DND-41 (cell line): Measurements from ENCODE around the gene GPC6.

Source experiments
- ATAC-seq: fragments of 200-7000 bp; cut with Tn5 transposase; 3 replicates; pipeline ENCODE4 v1.9.1; 2021; ENCODE audit warnings: low read depth; ENCODE audit not compliant: insufficient read depth
- DNase-seq: peaks from one replicate; pipeline ENCODE4 v3.0.0-alpha.2; 2020
- H2AFZ ChIP-seq: 2 replicates; pipeline ENCODE4 v1.6.0; 2012; ENCODE audit warnings: low read depth, low read length
- H3K27ac ChIP-seq: 2 replicates; pipeline ENCODE4 v1.5.1; 2012; ENCODE audit warnings: low read length, inconsistent platforms
- H3K27me3 ChIP-seq: fragments of 200-600 bp; sonication (generic); 2 replicates; pipeline ENCODE4 v1.6.0; 2012; ENCODE audit warnings: low read length, mild to moderate bottlenecking, inconsistent platforms; ENCODE audit not compliant: insufficient read depth, poor library complexity
- H3K36me3 ChIP-seq: 2 replicates; pipeline ENCODE4 v1.5.1; 2012; ENCODE audit warnings: low read length, inconsistent platforms; ENCODE audit not compliant: insufficient read depth
- H3K4me1 ChIP-seq: 2 replicates; pipeline ENCODE4 v1.5.1; 2012; ENCODE audit warnings: mild to moderate bottlenecking, low read length; ENCODE audit not compliant: insufficient read depth
- H3K4me2 ChIP-seq: 2 replicates; pipeline ENCODE4 v1.6.0; 2012; ENCODE audit warnings: mild to moderate bottlenecking, moderate library complexity, low read length, inconsistent platforms; ENCODE audit not compliant: insufficient read depth
- H3K4me3 ChIP-seq, 2 experiments: fragments of 200-600 bp in 1 of 2; shearing (Covaris generic) in 1 of 2; 2 replicates each; pipeline ENCODE4 v1.5.1; 2012 to 2016; ENCODE audit warnings: inconsistent platforms in 2 of 2, low read length in 2 of 2, mild to moderate bottlenecking in 2 of 2, low read depth in 1 of 2, moderate library complexity in 1 of 2
- H3K79me2 ChIP-seq: 2 replicates; pipeline ENCODE4 v1.6.0; 2012; ENCODE audit warnings: low read length, inconsistent platforms; ENCODE audit not compliant: insufficient read depth
- H3K9ac ChIP-seq: 2 replicates; pipeline ENCODE4 v1.6.0; 2012; ENCODE audit warnings: low read depth, mild to moderate bottlenecking, inconsistent platforms, low read length, moderate library complexity
- H3K9me3 ChIP-seq: 2 replicates; pipeline ENCODE4 v1.5.1; 2012; ENCODE audit warnings: low read length, moderate library complexity, mild to moderate bottlenecking, inconsistent platforms; ENCODE audit not compliant: insufficient read depth, severe bottlenecking
- H4K20me1 ChIP-seq: 2 replicates; pipeline ENCODE4 v1.6.0; 2012; ENCODE audit warnings: low read length; ENCODE audit not compliant: insufficient read depth
- EZH2 ChIP-seq: IDR thresholded peaks from 3 replicates; pipeline ENCODE4 v1.6.1; 2012; ENCODE audit warnings: borderline replicate concordance, low read depth, mild to moderate bottlenecking, moderate library complexity, low read length, inconsistent platforms; ENCODE audit not compliant: severe bottlenecking
- TF ChIP-seq, protein P1 (sequence below): IDR thresholded peaks from 2 replicates; pipeline ENCODE4 v1.5.1; 2012; ENCODE audit warnings: borderline replicate concordance, low read length, moderate library complexity, mild to moderate bottlenecking; ENCODE audit not compliant: poor library complexity, severe bottlenecking; ENCODE audit errors: extremely low read depth

The GPC6 gene

DNA sequence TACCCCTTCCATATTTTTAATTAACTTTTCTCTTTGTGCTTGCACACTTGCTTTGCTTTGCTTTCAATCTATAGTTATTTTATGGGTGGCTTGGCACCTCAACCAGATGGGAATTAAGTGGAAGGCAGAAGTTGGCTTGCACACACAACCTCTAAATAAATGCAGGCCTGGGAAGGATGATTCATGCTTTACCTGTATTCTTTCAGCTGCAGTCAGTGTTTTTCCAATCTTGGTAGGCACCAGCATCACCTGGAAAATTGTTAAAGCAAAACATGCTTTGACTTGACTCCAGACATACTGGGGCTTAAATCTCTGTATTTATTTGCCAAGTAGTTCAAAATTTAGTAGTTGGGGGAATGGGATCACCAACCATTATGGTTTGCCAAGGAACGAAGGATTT, 543.0 kb downstream of the GPC6 start:
- H2AFZ ChIP-seq = no peak overlapping the region
- H3K9me3 ChIP-seq = no peaks in the 10 kb centered on the region
- no peak overlapping the region for H3K4me3 ChIP-seq
- H3K36me3 ChIP-seq = no peaks in the 10 kb centered on the region
- H3K9ac ChIP-seq = no peak overlapping the region
- no peaks in the 10 kb centered on the region for H3K4me1 ChIP-seq
- ATAC-seq = no peak
- H3K27ac ChIP-seq = no peak overlapping the region
- H4K20me1 ChIP-seq = no peaks in the 10 kb centered on the region
- H3K27me3 ChIP-seq = no peaks in the 10 kb centered on the region
- H3K79me2 ChIP-seq = no peaks in the 10 kb centered on the region
- H3K4me2 ChIP-seq = no peak overlapping the region
- no peak for TF ChIP-seq EZH2
- TF ChIP-seq, protein P1, sequence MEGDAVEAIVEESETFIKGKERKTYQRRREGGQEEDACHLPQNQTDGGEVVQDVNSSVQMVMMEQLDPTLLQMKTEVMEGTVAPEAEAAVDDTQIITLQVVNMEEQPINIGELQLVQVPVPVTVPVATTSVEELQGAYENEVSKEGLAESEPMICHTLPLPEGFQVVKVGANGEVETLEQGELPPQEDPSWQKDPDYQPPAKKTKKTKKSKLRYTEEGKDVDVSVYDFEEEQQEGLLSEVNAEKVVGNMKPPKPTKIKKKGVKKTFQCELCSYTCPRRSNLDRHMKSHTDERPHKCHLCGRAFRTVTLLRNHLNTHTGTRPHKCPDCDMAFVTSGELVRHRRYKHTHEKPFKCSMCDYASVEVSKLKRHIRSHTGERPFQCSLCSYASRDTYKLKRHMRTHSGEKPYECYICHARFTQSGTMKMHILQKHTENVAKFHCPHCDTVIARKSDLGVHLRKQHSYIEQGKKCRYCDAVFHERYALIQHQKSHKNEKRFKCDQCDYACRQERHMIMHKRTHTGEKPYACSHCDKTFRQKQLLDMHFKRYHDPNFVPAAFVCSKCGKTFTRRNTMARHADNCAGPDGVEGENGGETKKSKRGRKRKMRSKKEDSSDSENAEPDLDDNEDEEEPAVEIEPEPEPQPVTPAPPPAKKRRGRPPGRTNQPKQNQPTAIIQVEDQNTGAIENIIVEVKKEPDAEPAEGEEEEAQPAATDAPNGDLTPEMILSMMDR = no peak
- DNase-seq = no peak

DNA sequence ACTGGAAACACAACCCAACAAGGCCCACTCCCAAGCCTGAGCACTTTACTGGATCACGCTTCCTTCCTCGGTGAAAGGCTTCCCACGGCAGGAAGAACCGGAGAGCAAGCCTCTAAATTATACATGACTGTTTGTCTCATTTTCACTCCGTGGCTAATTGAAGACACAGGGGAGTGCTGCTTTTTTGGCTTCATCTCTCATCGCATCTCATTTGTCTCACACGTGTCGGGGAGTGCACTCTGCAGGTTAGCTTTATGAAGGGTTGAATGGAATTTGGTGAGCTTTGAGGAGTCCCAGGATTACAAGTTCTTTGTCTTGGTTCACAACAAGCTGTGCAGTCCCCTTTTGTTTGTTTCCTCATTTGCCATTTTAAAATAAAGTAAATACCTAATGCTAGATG, 544.6 kb downstream of the GPC6 start:
- TF ChIP-seq, protein P1 = no peak
- TF ChIP-seq EZH2 = no peak
- Histone ChIP-seq H3K79me2 (no peaks in the 10 kb centered on the region), H3K27ac (no peak overlapping the region), H3K9me3 (no peaks in the 10 kb centered on the region), H3K36me3 (no peaks in the 10 kb centered on the region), H3K27me3 (no peaks in the 10 kb centered on the region), H3K4me1 (no peaks in the 10 kb centered on the region), H3K9ac (no peak overlapping the region), H4K20me1 (no peaks in the 10 kb centered on the region), H2AFZ (no peak overlapping the region), H3K4me3 (no peak overlapping the region), H3K4me2 (no peak overlapping the region)
- DNase-seq (no peak), ATAC-seq (no peak)

DNA sequence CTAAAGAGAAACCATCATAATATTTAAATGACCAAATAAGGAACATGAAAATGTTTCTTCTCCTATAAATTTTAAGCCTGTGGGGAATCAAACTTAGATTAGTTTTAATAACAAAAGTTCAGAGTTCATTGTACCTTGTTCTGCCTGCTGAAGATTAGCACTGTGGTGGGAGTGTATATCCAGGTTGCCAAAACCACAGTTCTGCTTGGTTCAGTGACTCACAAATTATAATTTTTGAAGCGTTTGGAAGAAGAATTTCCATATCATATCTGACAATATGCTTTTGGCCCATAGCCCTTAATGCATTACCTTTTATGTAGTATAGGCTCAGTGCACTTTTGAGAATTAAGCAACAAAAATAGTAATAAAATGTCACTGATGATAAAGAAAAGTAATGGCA, 545.2 kb downstream of the GPC6 start:
- Histone ChIP-seq H3K27me3 (no peaks in the 10 kb centered on the region), H3K4me1 (no peaks in the 10 kb centered on the region), H3K27ac (no peak overlapping the region), H3K36me3 (no peaks in the 10 kb centered on the region), H3K9ac (no peak overlapping the region), H3K4me2 (no peak overlapping the region), H2AFZ (no peak overlapping the region), H3K9me3 (no peaks in the 10 kb centered on the region), H4K20me1 (no peaks in the 10 kb centered on the region), H3K79me2 (no peaks in the 10 kb centered on the region), H3K4me3 (no peak overlapping the region)
- DNase-seq (no peak), ATAC-seq (no peak)
- TF ChIP-seq, protein P1 = no peak
- no peak for TF ChIP-seq EZH2

DNA sequence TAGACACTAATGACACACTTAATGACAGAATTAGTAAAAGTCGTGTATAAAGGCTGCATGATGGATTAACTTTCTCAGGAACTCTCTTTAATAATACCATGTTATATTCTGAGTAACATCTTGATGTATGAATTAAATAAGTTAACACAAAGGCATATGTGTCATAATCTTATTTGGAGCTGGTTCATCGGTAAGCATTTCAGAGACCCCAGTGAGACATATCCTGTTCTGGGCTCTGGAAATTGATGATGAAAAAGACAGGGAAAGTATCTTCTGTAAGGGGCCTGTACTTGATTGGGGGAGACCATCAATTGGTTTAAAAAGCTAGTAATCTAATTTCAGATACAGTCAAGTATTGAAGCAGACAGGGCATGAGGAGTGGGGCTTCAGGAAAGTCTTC, 547.9 kb downstream of the GPC6 start:
- TF ChIP-seq EZH2 = no peak
- TF ChIP-seq, protein P1 = no peak
- H4K20me1 ChIP-seq = no peaks in the 10 kb centered on the region
- H3K9ac ChIP-seq = no peak overlapping the region
- H3K36me3 ChIP-seq = no peaks in the 10 kb centered on the region
- H3K79me2 ChIP-seq = no peaks in the 10 kb centered on the region
- no peak overlapping the region for H2AFZ ChIP-seq
- ATAC-seq (no peak), DNase-seq (no peak)
- H3K4me1 ChIP-seq = no peaks in the 10 kb centered on the region
- H3K4me2 ChIP-seq = no peak overlapping the region
- no peaks in the 10 kb centered on the region for H3K9me3 ChIP-seq
- H3K27ac ChIP-seq = no peak overlapping the region
- H3K27me3 ChIP-seq = no peaks in the 10 kb centered on the region
- H3K4me3 ChIP-seq = no peak overlapping the region
